ENCODE data around the gene ING5. TPM values are rescaled to one million over a fixed set of nuclear protein-coding genes. Genes with fewer than 3 reads are reported as not detected.

The ING5 gene
- total RNA-seq, 1 donor from 2014 or later: 38.3 TPM

DNA sequence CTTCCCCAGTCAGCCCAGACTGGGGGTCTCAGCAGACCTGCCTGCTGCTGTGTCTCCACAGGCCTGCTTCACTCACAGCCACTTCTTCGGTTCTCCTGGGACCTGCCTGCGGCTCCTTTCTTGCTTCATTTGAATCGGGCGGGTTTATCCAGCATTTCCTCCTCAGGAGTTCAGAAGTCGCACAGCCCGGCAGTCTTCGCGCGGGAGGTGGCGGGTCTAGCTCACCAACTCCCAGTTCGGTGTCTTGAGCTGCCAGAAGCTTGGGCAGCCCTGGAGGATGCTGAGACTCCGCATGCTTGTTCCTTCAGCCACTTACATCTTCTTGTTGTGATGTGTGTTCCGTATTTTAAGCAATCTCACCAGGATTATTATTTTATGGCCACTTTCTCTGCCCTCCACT, 43.4 kb downstream of the ING5 start:
- TF ChIP-seq, protein P1, sequence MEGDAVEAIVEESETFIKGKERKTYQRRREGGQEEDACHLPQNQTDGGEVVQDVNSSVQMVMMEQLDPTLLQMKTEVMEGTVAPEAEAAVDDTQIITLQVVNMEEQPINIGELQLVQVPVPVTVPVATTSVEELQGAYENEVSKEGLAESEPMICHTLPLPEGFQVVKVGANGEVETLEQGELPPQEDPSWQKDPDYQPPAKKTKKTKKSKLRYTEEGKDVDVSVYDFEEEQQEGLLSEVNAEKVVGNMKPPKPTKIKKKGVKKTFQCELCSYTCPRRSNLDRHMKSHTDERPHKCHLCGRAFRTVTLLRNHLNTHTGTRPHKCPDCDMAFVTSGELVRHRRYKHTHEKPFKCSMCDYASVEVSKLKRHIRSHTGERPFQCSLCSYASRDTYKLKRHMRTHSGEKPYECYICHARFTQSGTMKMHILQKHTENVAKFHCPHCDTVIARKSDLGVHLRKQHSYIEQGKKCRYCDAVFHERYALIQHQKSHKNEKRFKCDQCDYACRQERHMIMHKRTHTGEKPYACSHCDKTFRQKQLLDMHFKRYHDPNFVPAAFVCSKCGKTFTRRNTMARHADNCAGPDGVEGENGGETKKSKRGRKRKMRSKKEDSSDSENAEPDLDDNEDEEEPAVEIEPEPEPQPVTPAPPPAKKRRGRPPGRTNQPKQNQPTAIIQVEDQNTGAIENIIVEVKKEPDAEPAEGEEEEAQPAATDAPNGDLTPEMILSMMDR (IDR thresholded peaks at IDR 0.05; ENCODE audit: partially characterized antibody, unreplicated experiment): no peak
- peaks cover 11% of the 10 kb centered on the region for H3K36me3 Mint-ChIP-seq (ENCODE audit: unreplicated experiment)
- H3K4me3 Mint-ChIP-seq (ENCODE audit: unreplicated experiment): no peak overlapping the region
- no peak for DNase-seq
- H3K9me3 Mint-ChIP-seq (ENCODE audit: unreplicated experiment): peaks cover 1% of the 10 kb centered on the region
- peaks cover under 1% of the 10 kb centered on the region for H3K27me3 Mint-ChIP-seq (ENCODE audit: unreplicated experiment)
- no peaks in the 10 kb centered on the region for H3K4me1 Mint-ChIP-seq (ENCODE audit: low read depth, unreplicated experiment)
- H3K27ac Mint-ChIP-seq (ENCODE audit: unreplicated experiment): no peak overlapping the region

DNA sequence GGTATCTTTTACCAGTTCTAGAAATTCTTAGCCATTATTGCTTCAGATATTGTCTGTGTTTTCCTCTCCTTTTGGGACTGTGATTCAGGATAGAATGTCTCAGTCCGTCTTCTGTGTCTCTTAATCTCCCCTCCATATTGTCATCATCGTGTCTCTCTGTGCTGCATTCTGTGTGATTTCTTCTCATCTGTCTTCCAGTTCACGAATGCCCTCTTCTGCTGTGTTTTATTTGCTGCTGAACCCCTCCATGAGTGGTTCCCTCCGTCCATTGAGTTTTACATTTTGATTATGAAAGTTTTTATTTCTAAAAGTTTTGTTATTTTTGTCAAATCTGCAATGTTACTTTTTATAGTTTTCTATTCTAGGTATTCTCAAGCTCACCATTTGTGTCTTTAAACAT, 44.2 kb downstream of the ING5 start:
- Mint-ChIP-seq H3K4me1 (ENCODE audit: low read depth, unreplicated experiment) (no peaks in the 10 kb centered on the region), H3K27ac (ENCODE audit: unreplicated experiment) (no peak overlapping the region), H3K27me3 (ENCODE audit: unreplicated experiment) (peaks cover 2% of the 10 kb centered on the region), H3K9me3 (ENCODE audit: unreplicated experiment) (peaks cover 1% of the 10 kb centered on the region), H3K36me3 (ENCODE audit: unreplicated experiment) (peaks cover 11% of the 10 kb centered on the region), H3K4me3 (ENCODE audit: unreplicated experiment) (no peak overlapping the region)
- TF ChIP-seq, protein P1 (IDR thresholded peaks at IDR 0.05; ENCODE audit: partially characterized antibody, unreplicated experiment): no peak
- DNase-seq: no peak

DNA sequence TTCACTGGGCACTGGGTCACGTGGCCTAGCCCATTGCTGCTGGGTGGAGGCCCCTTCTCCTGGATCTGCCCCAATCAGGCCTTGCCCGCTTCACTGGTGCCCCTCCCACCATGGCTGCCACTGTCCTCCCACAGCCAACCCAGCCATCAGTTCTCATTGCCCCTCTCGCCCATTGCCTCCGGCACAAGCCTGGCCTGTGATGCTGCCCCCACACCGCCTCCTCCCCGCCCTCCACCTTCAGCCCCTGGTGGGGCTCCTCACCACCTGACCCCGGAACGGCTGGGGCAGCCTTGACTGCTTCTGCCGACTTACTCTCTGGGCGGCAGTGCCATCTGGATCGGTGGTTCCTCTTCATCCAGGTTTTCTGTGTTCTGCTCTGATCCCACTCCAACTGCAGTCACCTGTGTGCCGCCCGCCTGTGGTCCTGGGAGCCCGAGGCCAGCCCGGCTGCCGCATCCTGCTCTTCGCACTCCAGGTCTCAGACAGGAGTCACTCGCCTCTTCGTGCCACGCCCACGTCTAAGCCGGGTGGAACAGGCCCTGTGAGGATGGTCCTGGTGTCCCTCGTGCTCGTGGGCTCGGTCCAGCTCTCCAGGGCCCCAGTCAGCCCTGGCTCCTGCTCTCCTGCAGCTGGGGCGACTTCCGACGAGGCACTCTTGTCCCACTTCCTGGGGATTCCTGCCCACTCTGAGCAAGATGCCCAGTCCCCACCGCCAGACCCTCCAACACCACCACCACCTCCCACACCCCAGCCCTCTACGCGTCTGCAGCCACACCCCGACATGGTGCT, 46.8 kb downstream of the ING5 start:
- DNase-seq: no peak
- Mint-ChIP-seq H3K9me3 (ENCODE audit: unreplicated experiment) (peaks cover 1% of the 10 kb centered on the region), H3K4me3 (ENCODE audit: unreplicated experiment) (no peak overlapping the region), H3K27me3 (ENCODE audit: unreplicated experiment) (peaks cover 2% of the 10 kb centered on the region), H3K36me3 (ENCODE audit: unreplicated experiment) (peaks cover 11% of the 10 kb centered on the region), H3K27ac (ENCODE audit: unreplicated experiment) (no peak overlapping the region), H3K4me1 (ENCODE audit: low read depth, unreplicated experiment) (no peaks in the 10 kb centered on the region)
- TF ChIP-seq, protein P1 (IDR thresholded peaks at IDR 0.05; ENCODE audit: partially characterized antibody, unreplicated experiment): no peak

DNA sequence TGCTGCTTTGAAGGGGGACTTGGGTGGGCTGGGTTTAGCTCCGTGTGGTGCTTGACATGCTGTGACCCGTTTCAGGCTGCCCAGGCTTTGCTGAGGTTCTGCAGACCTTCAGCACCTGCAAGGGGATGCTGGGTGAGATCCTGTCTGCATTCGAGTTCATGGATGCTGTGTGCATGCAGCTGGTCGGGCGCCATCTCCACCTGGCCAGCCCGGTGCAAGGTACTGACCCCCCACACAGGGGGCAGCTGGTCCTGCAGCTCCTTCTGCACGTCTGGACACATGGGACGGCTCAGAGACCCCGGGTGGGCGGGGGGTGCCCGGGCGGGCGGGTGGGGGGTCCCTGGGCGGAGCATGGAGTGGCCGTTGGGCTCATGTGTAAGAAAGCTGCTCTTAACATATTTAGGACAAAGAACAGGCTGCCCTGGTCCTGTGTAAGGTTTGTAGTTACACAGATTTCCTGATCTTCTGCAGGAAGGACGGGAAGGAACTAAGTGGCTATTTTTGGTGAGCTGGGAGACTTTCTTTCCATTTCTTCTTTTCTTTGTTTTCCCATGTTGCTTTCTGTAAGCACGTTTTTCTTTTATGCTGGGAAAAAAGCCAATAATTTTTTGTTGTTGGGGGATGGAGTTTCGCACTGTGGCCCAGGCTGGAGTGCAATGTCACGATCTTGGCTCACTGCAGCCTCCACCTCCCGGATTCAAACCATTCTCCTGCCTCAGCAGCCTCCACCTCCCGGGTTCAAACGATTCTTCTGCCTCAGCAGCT, 48.4 kb downstream of the ING5 start:
- no peak for DNase-seq
- Mint-ChIP-seq H3K27ac (ENCODE audit: unreplicated experiment) (no peak overlapping the region), H3K36me3 (ENCODE audit: unreplicated experiment) (peaks cover 11% of the 10 kb centered on the region), H3K27me3 (ENCODE audit: unreplicated experiment) (peaks cover 2% of the 10 kb centered on the region), H3K9me3 (ENCODE audit: unreplicated experiment) (peaks cover 1% of the 10 kb centered on the region), H3K4me3 (ENCODE audit: unreplicated experiment) (no peak overlapping the region), H3K4me1 (ENCODE audit: low read depth, unreplicated experiment) (no peaks in the 10 kb centered on the region)
- TF ChIP-seq, protein P1 (IDR thresholded peaks at IDR 0.05; ENCODE audit: partially characterized antibody, unreplicated experiment): no peak

DNA sequence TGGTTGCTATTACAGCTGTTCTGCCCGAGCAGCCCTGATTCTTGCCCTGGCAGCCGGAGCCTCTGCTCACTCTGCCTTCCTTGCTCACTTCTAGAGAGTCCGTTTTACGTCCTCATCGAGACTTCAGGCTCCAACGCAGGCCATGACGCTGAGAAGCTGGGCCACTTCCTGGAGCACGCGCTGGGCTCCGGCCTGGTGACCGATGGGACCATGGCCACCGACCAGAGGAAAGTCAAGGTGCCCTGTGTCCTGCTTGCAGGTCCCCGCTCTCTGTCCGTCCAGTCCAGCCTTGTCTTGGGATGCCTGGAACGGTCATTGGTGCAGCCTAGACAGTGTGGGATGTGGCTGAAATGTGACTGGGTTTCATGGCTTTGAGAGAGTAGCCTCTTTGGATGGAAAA, 49.3 kb downstream of the ING5 start:
- Mint-ChIP-seq H3K4me3 (ENCODE audit: unreplicated experiment) (no peak overlapping the region), H3K4me1 (ENCODE audit: low read depth, unreplicated experiment) (no peaks in the 10 kb centered on the region), H3K9me3 (ENCODE audit: unreplicated experiment) (peaks cover under 1% of the 10 kb centered on the region), H3K36me3 (ENCODE audit: unreplicated experiment) (peaks cover 2% of the 10 kb centered on the region), H3K27me3 (ENCODE audit: unreplicated experiment) (peaks cover 2% of the 10 kb centered on the region), H3K27ac (ENCODE audit: unreplicated experiment) (no peak overlapping the region)
- TF ChIP-seq, protein P1 (IDR thresholded peaks at IDR 0.05; ENCODE audit: partially characterized antibody, unreplicated experiment): no peak
- no peak for DNase-seq

All from glutamatergic neuron (in vitro differentiated cells).